Fibroblast of the aortic adventitia (primary cell): ENCODE data around the gene BASP1. TPM values are rescaled to one million over a fixed set of nuclear protein-coding genes. Genes with fewer than 3 reads are reported as not detected.

Source experiments
- DNase-seq: peaks from one replicate; pipeline ENCODE4 v3.0.0-alpha.2; 2010; ENCODE audit warnings: low read depth
- H3K4me3 ChIP-seq: 2 replicates; pipeline ENCODE4 v1.5.1; 2011; ENCODE audit warnings: low read depth, mild to moderate bottlenecking, control low read depth, low read length, moderate library complexity
- CTCF ChIP-seq: IDR thresholded peaks from 2 replicates; pipeline ENCODE4 v1.5.1; 2011; ENCODE audit warnings: mild to moderate bottlenecking, low read length, control low read depth, inconsistent platforms; ENCODE audit not compliant: insufficient read depth
- total RNA-seq: library from RNA; depleted of rRNA; stranded (reverse); fragments of >200 nt; gene quantifications from 2 replicates; pipeline ENCODE4 v1.2.3, GENCODE V29; 2012; ENCODE audit warnings: low replicate concordance

Gene BASP1
- total RNA-seq, 1 donor: 18.5 TPM

- no peak for TF ChIP-seq CTCF
- no peak overlapping the region for H3K4me3 ChIP-seq
- DNase-seq: no peak
Observed at GRCh38 chr5:17185349-17185748, 32.1 kb upstream of the BASP1 start.

- H3K4me3 ChIP-seq: no peak overlapping the region
- DNase-seq: peak; percentile 98
- TF ChIP-seq CTCF: peak; percentile 19
Observed at GRCh38 chr5:17185773-17186172, 31.7 kb upstream of the BASP1 start.

- DNase-seq: no peak
- no peak overlapping the region for H3K4me3 ChIP-seq
- TF ChIP-seq CTCF: no peak
Observed at GRCh38 chr5:17186256-17186655, 31.2 kb upstream of the BASP1 start.

- TF ChIP-seq CTCF: no peak
- no peak overlapping the region for H3K4me3 ChIP-seq
- peak; percentile 57 for DNase-seq
Observed at GRCh38 chr5:17187011-17187785, 30.2 kb upstream of the BASP1 start.

- no peak for TF ChIP-seq CTCF
- DNase-seq: no peak
- H3K4me3 ChIP-seq: no peak overlapping the region
Observed at GRCh38 chr5:17187786-17188170, 29.7 kb upstream of the BASP1 start.

GRCh38 chr5:17189381-17190036, 27.9 kb upstream of the BASP1 start:
- peak; percentile 83 for TF ChIP-seq CTCF
- DNase-seq: peak; percentile 89
- H3K4me3 ChIP-seq: no peak overlapping the region
